GM10266 (cell line): ENCODE measurements around the gene SLC39A8.

ENCODE experiments used
- DNase-seq: peaks from one replicate; pipeline ENCODE4 v3.0.0; 2012; ENCODE audit errors: extremely low spot score
- CTCF ChIP-seq: IDR thresholded peaks from 2 replicates; pipeline ENCODE4 v1.5.1; 2012; ENCODE audit warnings: mild to moderate bottlenecking, low read depth; ENCODE audit not compliant: control insufficient read depth, insufficient read depth; ENCODE audit errors: missing control alignments

Gene SLC39A8

GRCh38 chr4:102234243-102234838 lies 110.9 kb downstream of the SLC39A8 start:
- TF ChIP-seq CTCF = no peak
- no peak for DNase-seq

GRCh38 chr4:102230194-102230593 lies 115.1 kb downstream of the SLC39A8 start:
- no peak for TF ChIP-seq CTCF
- DNase-seq = no peak

GRCh38 chr4:102227388-102227787 lies 117.9 kb downstream of the SLC39A8 start:
- DNase-seq = no peak
- TF ChIP-seq CTCF = no peak

- no peak for TF ChIP-seq CTCF
- DNase-seq = no peak
Observed at GRCh38 chr4:102223461-102223860, 121.8 kb downstream of the SLC39A8 start.

- no peak for TF ChIP-seq CTCF
- DNase-seq = no peak
Observed at GRCh38 chr4:102222838-102223409, 122.4 kb downstream of the SLC39A8 start.

GRCh38 chr4:102219129-102219528 lies 126.2 kb downstream of the SLC39A8 start:
- no peak for DNase-seq
- TF ChIP-seq CTCF = no peak

- no peak for DNase-seq
- no peak for TF ChIP-seq CTCF
Observed at GRCh38 chr4:102218656-102219055, 126.6 kb downstream of the SLC39A8 start.
